NCI-H2171 treated with DMSO at 0.1 percent for 48 hours (cell line): ENCODE data around the gene SKA3.
"Not testable (repeated sequence)": the region's sequence is repeated elsewhere in the genome, so short reads cannot be mapped to it uniquely, and the experiment has no call there.

Experiments
- DNase-seq: peaks from one replicate; lab custom pipeline; 2025; lab: John Stamatoyannopoulos, UW

Gene SKA3

DNA sequence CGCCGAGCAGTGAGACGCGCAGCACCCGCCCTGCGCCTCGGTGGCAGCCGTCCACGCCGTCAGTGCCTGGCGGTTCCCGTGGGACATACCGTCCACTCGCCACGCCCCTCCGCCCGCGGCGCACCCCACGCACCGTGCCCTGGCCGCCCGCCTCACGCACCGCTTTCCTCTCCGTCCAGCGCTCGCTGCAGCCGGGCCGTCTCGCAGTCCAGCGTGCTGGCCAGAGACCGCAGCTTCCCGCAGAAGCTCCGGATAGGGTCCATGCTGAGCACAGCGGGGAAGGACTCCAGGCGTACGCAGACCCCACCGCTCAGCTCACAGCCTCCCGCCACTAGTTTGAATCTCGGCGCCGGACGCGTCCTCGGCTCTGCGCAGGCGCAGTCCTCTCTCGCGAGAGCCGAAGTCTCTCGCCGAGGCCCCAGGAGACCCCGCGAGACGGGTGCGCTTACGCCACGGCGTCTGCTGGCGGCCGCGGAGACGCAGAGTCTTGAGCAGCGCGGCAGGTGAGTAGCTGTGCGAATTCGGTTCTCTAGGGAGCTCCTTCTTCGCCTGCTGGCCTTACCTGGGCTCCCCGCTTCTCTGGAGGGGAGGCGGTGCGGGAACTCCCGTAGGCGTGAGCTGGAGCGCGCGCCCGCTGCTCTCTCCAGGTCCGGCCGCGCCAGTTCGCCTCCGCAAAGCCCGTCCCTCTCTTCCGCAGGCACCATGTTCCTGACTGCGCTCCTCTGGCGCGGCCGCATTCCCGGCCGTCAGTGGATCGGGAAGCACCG is at the start of gene SKA3, which contains the start of gene MRPL57:
Gene SKA3, minus strand, starts transcription at position 338 of the 767 bp plus-strand sequence. Its CDS starts 75 bp downstream, at position 263.
Gene MRPL57, plus strand, starts transcription at position 444 of the 767 bp plus-strand sequence. Its CDS starts 259 bp downstream, at position 703.
- peak; percentile 82 for DNase-seq

DNA sequence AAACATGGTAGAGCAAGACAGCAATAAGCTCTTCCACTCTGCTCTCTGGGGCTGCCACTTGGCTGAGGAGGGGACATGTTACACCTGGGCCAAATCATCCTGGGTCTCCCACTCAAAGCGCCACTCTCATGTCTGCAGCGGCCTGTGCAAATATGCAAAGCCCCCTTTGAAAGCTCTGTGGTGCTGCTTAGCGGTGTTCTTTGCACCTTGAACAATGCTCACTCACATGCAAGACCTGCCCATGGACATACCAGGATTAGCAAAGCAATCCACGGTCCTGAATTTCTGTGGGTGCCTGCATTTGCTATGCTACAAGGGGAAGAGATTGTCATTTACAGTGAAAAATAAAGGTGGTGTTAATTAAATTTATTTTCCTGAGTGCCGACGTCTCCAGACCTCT is 48.7 kb upstream of the SKA3 start:
- no peak for DNase-seq

DNA sequence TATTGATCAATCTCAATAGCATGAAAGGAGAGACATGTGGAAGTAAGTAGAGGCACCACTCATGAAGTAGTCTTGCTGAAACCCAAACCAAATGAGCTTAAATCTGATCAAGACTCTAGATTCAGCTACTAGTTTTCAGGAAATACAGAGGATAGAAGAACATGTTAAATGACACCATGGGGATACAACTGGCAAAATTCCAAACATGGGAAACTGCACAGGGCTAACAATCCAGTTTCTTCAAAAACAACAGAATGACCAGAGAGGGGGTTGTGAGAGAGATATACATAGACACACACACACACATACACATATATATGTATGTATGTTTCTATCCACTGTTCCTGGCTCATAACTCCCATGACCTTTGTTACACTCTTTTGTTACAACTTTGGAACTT is 44.9 kb upstream of the SKA3 start:
- DNase-seq: no peak

DNA sequence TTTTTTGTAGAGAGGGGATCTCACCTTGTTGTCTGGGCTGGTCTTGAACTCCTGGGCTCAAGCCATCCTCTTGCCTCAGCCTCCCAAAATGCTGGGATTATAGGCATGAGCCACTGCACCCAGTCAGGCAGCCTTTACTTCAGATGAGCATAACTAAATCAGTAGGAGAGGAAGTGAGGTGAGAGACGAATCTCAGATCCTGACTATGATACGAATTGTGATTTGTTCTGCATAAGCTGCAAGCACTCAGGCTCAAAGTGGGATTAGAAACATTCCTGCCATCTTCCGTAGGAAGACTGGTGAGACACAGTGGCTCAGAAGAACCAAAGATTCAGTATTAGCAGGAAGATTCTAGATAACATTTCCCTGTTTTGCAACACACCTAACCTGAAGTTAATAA is 43.4 kb upstream of the SKA3 start:
- not testable (repeated sequence) for DNase-seq

DNA sequence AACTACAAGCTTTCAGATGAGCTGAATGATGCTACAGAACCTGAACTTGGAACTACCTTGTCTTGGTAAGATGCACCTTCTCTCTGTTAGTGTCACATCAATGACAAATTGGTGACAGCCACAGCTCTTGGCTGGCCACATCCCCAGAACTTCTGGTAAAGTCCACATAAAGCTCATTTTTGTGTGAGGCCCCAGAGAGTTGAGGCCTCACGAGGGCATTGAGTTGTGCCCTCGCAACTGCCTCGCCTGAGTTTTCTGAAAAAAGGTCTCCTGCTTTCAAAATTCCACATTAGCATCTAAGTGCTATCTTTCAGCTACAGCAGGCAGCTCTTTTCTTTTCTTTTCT is 42.7 kb upstream of the SKA3 start:
- no peak for DNase-seq

DNA sequence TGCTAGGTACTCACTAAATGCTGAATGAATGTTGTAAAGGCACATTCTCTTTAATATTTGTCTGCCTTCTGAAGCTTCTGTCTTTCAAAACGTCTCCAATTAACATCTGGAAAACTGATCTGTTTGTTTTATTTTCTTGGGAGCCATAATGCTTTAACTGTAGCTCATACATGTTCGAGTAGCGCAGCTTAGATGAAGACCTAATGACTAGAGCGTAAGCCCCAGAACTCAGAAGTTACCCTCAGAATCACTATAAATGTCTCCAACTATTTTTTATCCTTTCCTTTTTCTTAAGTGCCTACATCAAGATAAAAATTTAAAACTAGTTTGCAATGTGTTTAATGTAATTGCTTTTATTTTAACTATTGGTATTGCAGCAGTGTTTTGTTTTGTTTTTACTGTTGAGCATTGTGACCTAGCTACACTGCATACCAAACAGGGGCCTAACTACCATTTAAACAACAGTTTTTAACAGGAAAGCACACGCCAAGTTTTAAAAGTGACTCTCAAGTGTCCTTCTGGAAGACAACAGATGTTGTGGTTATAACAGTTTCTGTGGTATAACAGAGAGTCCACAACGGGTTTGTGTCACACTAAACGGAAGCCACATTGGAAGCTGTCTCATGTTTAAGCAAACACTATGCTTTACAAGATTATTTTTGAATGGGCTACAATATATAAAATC is 42.1 kb upstream of the SKA3 start:
- no peak for DNase-seq

DNA sequence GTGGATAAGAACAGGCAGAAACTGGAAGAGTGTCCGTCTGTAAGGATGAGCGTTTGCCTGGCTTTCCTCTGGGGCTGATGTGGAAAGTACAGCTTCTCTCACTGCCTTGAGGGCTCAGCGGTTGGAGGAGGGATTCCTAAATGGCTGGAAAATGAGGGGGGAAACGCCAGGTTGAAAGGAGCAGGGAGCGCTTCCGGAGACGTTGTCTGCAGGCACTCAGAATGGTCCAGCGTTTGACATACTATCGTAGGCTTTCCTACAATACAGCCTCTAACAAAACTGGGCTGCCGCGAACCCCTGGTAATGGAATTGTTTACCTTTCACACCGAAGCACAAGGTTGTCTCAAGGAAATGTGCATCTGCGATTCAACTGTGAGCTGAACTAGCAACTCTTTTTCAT is 40.0 kb upstream of the SKA3 start:
- no peak for DNase-seq

DNA sequence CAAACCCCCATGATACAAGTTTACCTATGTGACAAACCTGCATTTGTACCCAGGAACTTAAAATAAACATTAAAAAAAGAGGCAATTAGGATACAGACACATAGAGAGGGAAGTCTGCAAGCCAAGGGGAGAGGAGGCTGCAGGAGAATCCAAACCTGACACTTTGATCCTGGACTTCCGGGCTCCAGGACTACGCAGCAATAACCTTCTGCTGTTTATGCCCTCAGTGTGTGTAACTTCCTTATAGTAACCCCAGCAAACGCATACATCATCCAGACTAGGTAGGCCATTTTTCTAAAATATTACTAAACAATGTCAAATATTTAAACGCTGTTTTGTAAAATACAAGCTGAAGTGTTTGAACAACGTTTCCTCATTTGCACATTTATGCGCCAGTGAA is 39.1 kb upstream of the SKA3 start:
- DNase-seq: not testable (repeated sequence)

DNA sequence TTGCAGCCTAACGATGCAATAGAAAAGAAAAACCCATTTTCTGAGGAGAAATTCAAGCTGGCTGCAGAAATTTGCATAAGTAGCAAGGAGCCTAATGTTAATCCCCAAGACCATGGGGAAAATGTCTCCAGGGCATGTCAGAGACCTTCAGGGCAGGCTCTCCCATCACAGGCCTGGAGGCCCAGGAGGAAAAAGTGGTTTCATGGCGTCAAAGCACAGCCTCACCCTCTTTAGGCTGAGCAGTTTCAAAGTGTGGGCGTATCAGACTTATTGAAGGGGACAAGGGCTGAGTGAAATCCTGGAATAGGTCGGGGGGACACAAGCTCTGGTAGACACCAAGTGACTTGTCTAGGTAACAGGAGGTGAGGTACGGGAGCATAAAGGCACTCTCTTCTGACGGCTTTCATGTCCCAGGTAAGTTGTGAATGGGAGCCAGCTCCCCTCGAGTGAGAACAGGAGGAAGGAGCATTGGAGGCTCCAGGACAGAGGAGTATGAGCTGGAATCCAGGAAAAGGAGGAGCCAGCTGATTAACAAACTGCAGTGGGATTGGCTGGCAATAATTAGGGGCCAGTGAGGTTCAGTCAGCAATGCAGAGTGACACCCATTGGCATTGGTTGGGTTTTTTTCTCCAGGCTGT is 35.9 kb upstream of the SKA3 start:
- no peak for DNase-seq

DNA sequence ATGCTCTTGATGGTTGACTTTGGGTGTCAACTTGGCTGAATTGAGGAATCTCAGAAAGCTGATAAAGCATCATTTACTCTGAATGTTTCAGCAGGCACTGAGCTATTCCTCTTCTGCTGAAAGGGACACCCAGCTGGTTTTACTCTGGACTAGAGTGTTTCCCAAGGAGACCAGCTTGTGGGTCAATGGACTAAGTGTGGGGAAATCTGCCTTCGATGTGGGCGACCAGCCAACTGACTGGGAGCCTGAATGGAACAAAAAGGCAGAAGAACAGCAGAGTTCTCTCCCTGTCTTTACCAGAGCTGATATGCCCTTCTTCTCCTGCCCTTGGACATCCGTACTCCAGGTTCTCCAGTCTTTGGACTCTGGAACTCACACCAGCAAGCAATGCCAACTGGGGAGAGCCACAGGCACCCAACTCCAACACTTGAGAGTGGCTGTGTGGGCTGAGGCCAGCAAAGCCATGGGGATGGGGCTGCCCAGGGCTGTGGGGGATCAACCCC is 32.4 kb upstream of the SKA3 start:
- DNase-seq: no peak

DNA sequence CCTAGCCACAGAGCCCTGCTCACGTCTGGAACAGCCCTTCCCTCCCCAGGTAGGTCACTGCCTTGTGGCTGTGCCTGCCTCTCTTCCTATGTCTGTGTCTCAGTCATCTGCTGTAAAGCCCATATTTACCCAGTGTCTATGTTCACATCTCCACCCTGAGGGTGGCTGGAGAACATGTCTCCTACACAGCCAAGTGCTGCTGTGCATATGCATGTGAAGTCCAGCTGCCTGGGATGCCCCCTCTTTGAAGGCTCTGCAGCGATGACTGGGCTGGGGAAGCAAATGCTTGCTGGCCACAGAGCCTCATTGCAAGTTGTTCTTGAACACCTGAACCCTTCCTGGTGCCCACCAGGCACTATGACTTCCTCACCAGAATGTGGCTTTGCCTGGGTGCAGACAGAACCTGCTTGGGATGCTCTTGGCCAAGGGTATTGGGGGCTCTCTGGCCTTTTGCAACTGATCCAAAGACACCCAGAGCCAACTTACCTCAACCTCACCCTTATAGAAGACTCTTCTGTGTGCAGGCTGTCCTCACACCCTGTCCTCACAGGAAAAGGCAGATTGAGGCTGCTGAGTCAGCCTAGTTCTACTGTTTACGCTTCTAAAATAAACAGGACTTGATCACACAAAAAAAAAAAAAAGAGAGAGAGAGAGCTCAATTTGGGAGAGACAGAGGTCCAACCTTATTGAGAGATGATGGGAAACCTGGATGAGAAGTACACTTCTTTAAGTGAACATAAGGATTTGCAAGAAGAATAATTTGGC is 26.6 kb upstream of the SKA3 start:
- DNase-seq: no peak

DNA sequence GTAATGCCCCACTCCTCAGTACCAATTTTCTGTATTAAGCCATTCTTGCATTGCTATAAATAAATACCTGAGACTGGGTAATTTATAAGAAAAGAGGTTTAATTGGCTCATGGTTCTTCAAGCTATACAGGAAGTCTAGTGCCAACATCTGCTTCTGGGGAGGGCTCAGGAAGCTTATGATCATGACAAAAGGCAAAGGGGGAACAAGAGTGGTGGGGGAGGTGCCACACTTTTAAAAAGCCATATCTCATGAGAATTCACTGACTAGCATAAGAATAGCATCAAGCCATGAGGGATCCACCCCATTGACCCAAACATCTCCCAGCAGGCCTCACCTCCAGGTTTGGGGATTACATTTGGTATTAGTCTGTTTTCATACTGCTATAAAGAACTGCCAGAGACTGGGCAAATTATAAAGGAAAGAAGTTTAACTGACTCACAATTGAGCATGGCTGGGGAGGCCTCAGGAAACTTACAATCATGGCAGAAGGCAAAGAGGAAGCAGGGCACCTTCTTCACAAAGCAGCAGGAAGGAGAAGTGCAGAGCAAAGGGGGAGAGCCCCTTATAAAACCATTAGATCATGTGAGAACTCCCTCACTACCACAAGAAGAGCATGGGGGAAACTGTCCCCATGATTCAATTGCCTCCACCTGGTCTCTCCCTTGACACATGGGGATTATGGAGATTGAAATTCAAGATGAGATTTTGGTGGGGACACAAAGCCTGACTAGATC is 25.3 kb upstream of the SKA3 start:
- DNase-seq: not testable (repeated sequence)

DNA sequence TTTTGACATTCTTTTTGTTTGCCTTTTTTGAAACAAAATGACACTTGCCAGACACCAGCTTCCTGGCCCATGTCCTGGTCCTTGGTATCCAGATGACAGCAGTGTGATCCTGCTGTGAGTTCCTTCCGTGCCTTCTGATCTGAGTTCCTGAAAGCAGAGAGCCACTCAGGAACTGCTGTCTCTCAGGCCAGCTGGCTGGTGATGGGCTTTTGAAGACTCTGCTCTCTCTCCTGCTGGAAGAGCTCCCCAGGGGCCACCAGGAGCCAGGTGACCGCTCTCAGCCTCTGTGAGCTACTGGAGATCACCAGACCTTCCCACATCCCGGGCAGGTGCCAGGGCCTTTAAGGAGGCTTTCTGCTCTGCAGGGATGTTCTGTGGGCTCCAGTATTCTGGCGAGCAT is 22.0 kb upstream of the SKA3 start:
- not testable (repeated sequence) for DNase-seq

DNA sequence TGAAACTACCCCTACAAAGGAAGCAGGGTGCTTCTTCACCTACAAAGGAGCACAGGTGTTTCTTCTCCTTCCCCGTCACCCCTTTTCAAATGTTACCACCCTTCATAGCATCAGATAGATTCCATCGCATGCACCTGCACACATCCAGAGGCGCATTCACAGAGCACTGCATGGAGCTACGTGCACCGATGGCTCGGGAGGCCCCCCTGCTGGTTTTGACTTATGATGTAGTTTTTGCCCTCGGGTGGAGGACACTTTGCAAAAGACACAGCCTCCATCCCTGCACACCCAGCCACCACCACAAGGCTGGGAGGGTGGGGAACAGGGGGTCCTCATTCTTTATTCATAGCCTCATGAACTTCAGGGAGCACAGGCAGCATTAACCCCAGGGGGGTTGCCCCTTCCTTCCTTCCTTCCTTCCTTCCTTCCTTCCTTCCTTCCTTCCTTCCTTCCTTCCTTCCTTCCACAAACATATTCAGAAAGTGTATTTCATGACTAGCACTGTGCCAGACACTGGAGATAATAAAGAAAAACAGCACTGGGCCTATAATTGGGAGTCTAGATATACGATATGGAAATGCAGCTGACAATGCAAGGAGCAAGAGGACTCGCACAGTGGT is 21.4 kb upstream of the SKA3 start:
- not testable (repeated sequence) for DNase-seq

DNA sequence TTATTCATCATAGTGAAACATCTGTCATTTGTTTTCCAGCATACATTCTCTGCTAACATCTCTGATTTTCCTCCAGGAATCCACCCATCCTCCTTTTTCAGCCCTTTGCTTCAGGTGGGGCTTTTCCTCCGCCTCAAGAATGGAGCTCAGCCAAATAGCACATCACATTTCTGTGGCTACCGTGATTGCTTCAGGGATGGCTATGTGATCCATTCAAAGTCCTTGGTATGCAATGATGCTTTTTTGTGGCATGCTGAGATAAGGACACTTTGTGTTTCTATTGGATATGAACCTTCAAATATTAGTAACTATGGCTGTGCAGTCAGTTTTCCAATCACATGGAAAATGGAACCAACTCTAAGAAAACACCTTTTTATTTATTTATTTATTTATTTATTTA is 18.4 kb upstream of the SKA3 start:
- DNase-seq: not testable (repeated sequence)

DNA sequence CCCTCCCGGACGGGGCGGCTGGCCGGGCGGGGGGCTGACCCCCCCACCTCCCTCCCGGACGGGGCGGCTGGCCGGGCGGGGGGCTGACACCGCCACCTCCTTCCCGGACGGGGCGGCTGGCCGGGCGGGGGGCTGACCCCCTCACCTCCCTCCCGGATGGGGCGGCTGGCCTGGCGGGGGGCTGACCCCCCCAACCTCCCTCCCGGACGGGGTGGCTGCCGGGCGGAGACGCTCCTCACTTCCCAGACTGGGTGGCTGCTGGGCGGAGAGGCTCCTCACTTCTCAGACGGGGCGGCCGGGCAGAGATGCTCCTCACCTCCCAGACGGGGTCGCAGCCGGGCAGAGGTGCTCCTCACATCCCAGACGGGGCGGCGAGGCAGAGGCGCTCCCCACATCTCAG is 10.1 kb upstream of the SKA3 start:
- DNase-seq: not testable (repeated sequence)

DNA sequence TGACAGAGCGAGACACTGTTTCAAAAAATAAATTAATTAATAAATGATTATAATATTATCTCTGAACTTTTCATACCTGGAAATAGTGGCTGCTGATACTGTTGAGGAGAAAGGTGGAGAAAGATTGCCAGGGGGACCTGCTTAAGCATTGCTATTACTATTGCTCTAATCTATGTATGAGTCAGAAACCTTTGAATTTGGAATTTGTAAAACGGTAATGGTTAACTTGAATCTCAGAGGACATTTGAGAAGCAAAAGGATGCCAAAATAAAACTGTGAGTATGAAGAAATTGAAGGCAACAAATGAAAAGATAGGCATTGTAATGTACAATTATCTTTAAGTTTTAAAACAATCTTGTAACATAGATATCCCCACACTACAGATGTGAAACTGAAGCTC is 5.3 kb upstream of the SKA3 start:
- no peak for DNase-seq

DNA sequence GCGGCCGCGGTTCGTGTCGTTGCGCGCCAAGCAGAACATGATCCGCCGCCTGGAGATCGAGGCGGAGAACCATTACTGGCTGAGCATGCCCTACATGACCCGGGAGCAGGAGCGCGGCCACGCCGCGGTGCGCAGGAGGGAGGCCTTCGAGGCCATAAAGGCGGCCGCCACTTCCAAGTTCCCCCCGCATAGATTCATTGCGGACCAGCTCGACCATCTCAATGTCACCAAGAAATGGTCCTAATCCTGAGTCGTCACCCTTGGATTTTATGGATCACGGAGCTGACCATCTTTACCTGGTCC is 581 bp upstream of the SKA3 start:
- no peak for DNase-seq

DNA sequence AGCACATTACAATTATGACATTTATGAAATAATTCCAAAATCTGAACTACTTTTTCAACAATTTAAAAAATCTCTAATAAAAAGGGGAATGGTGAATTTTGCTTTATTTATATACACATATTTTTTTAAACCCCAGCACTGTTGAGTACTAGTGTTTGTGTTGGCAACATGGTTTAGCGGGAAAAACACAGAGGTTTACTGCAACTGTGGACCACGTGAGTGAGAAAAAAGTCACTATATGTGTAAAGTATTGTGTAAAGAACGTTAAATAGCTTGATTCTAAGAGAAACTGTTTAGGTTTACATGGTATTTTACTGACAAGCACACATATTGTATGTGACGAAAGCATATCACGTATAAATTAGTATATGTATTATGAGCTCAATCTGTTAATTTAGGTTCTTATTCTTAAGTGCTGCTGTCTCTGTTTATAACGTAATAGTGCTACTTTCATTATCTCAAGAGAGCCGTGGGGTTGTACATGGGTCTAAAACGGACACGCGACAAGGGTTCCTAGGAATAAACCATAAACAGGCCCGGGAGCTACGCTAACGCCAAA is 617 bp downstream of the SKA3 start:
- no peak for DNase-seq

DNA sequence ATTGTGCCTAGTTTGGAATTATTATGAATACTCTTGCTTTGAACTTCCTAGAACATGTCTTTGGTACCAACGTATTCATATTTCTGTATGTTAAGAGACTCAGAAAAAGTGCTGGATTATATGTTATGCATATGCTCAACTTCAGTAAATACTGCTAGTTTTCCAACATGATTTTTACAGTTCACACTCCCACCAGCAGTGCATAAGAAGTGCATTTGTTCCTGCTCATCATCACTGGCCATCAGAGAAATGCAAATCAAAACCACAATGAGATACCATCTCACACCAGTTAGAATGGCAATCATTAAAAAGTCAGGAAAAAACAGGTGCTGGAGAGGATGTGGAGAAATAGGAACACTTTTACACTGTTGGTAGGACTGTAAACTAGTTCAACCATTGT is 2.6 kb downstream of the SKA3 start:
- DNase-seq: not testable (repeated sequence)

DNA sequence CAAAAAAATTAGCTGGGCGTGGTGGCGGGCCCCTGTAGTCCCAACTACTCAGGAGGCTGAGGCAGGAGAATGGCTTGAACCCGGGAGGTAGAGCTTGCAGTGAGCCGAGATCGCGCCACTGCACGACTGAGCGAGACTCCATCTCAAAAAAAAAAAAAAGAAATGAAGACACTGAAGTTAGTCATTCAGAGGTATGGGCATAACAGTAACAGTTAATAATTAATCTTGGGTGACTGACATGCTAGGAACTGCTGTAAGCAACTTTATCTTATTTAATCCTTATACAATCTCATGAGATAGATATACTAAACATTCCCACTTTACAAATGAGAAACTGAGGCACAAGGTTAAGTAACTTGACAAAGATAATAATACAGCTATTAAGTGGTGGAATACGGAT is 4.9 kb downstream of the SKA3 start:
- DNase-seq: no peak
